ENCODE measurements around the gene SSTR5.

The SSTR5 gene

DNA sequence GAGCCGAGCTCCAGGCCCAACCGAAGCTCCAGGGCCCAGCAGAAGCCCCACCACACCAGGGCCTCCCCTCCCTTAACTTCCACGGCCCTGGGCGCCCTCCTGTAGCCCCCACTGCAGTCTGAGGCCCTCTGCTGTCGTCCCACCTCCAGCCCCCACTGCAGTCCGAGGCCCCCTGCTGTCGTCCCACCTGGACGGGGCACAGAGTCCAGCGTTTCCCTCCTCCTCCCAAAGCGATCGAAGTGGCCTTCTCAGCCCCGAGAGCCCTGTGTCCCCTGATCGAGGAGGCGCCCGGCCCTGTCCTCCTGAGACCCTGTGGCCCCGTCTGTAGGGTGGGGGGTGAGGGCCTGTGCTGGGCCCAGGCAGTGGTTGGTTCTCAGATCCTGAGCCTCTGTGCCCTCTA, 54.6 kb downstream of the SSTR5 start:
- DNase-seq: no peak

DNA sequence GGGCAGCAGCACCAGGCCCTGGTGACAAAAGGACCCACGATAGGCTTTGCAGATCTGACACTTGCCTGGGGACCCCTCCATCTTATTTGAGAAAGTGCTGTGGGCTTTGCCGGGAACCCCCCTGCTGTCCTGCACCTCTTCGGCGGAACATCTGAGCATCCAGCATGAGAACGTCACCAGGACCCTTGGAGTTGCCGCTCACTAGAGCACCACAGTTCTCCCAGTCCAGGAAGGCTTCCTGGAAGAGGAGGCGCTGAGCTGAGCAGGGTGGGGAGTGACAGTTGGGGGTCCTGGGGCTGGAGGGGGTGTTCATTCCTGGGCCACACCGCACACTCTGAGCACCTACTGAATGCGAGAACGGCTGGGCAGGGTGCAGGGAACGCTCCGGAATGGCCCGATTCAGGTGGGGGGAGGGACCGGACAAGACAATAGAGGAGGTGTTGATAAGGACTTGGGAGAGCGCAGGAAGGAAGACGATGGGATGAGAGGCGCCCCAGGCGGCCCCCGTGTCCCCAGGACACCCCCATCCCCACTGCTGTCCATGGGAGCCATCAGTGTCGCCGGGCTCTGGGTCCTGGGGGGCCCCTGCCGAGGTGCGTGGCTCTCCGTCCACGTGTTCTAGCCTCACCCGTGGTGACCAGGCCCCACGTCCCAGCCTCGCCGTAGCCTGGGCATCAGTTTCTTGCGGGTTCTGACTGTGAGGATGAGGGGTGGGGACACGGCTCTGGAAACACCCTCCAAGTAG, 55.6 kb downstream of the SSTR5 start:
- no peak for DNase-seq

DNA sequence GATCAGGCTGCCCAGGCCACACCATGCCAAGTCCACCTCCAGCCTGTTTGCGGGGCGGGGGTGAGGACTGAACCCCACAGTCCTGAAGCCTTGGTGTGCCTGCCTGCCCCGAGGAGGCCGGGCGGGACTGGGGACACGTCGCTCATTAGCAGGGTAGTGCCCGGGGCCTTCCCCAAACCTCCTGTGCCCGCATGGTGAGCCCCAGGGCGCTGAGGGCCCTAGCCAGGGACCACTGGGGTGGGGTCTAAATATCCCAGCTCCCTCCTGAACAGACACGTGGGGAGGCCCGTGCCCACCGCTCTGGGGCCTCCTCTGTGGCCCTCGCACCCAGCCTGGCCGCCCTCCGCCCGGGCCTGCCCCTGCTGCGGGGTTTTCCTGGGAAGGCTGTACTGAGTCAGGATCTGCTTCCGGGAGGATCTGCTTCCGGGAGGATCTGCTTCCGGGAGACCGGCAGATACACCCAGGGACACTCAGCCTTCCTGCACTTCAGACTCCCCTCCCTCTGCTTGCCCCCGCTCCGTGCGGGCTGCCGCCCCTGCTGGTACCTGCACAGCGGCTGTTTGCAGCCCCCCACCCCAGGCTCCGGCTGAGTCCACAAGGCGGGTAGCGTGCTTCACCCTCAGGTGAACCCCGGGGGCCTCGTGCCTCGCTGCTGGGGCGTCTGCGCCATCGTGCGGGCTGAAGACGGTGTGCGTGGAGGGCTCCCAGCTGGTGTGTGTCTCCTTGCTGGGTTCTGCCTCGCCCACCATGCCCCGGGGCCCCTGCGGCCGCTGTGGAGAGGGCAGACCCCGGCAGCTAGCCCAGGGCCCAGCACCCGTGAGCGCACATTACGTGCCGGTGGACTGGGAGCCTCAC, 56.8 kb downstream of the SSTR5 start:
- DNase-seq: no peak

GRCh38 chr16:1130382-1130781, 57.8 kb downstream of the SSTR5 start:
- DNase-seq: no peak
